Measurements from ENCODE around the gene LDLRAD4.
A peak's percentile ranks its signal among the peaks of the same experiment; 100 is the strongest.

Gene LDLRAD4

GRCh38 chr18:13555192-13555591, 336.6 kb downstream of the LDLRAD4 start:
- H2AFZ ChIP-seq (ENCODE audit: low read depth, low read length): no peak overlapping the region
- no peak for DNase-seq
- H3K27me3 ChIP-seq (ENCODE audit: control insufficient read depth in 1 of 2, insufficient read depth in 1 of 2, low read length in 2 of 2): peaks cover 11 to 32% of the 10 kb centered on the region in 2 experiments
- H3K9ac ChIP-seq (ENCODE audit: low read length): no peak overlapping the region
- no peak overlapping the region for H2BK15ac ChIP-seq (ENCODE audit: low read depth, poor library complexity, severe bottlenecking)
- no peak overlapping the region for H3K14ac ChIP-seq (ENCODE audit: low read length in 2 of 2)
- no peaks in the 10 kb centered on the region for H3K79me1 ChIP-seq (replicated peaks; ENCODE audit: low read length, poor library complexity, severe bottlenecking)
- H3K27ac ChIP-seq (ENCODE audit: low read length, poor library complexity, severe bottlenecking): no peak overlapping the region
- H3K23ac ChIP-seq (ENCODE audit: low read length in 2 of 2): no peak overlapping the region
- H4K91ac ChIP-seq (ENCODE audit: low read length): no peak overlapping the region
- H3K36me3 ChIP-seq (ENCODE audit: control insufficient read depth in 1 of 2, insufficient read depth in 2 of 2, low read depth in 1 of 2, low read length in 2 of 2): no peaks in the 10 kb centered on the region
- WGBS: no CpG with 5 or more reads among the region's 2 CpGs
- no peak overlapping the region for H2BK5ac ChIP-seq (ENCODE audit: low read depth, low read length, poor library complexity, severe bottlenecking)
- H4K8ac ChIP-seq (ENCODE audit: low read length): no peak overlapping the region
- H2AK5ac ChIP-seq (ENCODE audit: low read length, severe bottlenecking): no peak overlapping the region
- no peak overlapping the region for H3K18ac ChIP-seq (ENCODE audit: low read depth in 1 of 2, low read length in 2 of 2)
- no peaks in the 10 kb centered on the region for H3K9me3 ChIP-seq (ENCODE audit: control insufficient read depth, low read length)
- H2BK120ac ChIP-seq (ENCODE audit: low read depth, low read length): no peak overlapping the region
- no peak overlapping the region for H3K4me3 ChIP-seq (ENCODE audit: insufficient read depth in 1 of 2, low read depth in 1 of 2, low read length in 2 of 2)
- H2BK12ac ChIP-seq (ENCODE audit: low read length in 2 of 2): no peak overlapping the region
- no peaks in the 10 kb centered on the region for H3K4me1 ChIP-seq (ENCODE audit: control insufficient read depth, insufficient read depth, low read depth, low read length)
- no peak overlapping the region for H3K4ac ChIP-seq (ENCODE audit: low read depth in 1 of 2, low read length in 2 of 2)
- no peak overlapping the region for H3K4me2 ChIP-seq (ENCODE audit: low read length, poor library complexity, severe bottlenecking)

GRCh38 chr18:13555865-13556264, 337.3 kb downstream of the LDLRAD4 start:
- H2AFZ ChIP-seq (ENCODE audit: low read depth, low read length): no peak overlapping the region
- H3K23ac ChIP-seq (ENCODE audit: low read length in 2 of 2): no peak overlapping the region
- H2BK120ac ChIP-seq (ENCODE audit: low read depth, low read length): no peak overlapping the region
- 67% methylated on average over 2 of the region's 3 CpGs for WGBS
- H2BK12ac ChIP-seq (ENCODE audit: low read length in 2 of 2): no peak overlapping the region
- no peak overlapping the region for H3K4me2 ChIP-seq (ENCODE audit: low read length, poor library complexity, severe bottlenecking)
- H3K4ac ChIP-seq (ENCODE audit: low read depth in 1 of 2, low read length in 2 of 2): no peak overlapping the region
- no peak for DNase-seq
- H3K9me3 ChIP-seq (ENCODE audit: control insufficient read depth, low read length): no peaks in the 10 kb centered on the region
- no peaks in the 10 kb centered on the region for H3K4me1 ChIP-seq (ENCODE audit: control insufficient read depth, insufficient read depth, low read depth, low read length)
- no peak overlapping the region for H2AK5ac ChIP-seq (ENCODE audit: low read length, severe bottlenecking)
- no peak overlapping the region for H3K9ac ChIP-seq (ENCODE audit: low read length)
- no peak overlapping the region for H3K27ac ChIP-seq (ENCODE audit: low read length, poor library complexity, severe bottlenecking)
- no peak overlapping the region for H4K8ac ChIP-seq (ENCODE audit: low read length)
- no peaks in the 10 kb centered on the region for H3K36me3 ChIP-seq (ENCODE audit: control insufficient read depth in 1 of 2, insufficient read depth in 2 of 2, low read depth in 1 of 2, low read length in 2 of 2)
- H3K18ac ChIP-seq (ENCODE audit: low read depth in 1 of 2, low read length in 2 of 2): no peak overlapping the region
- no peaks in the 10 kb centered on the region for H3K79me1 ChIP-seq (replicated peaks; ENCODE audit: low read length, poor library complexity, severe bottlenecking)
- H3K4me3 ChIP-seq (ENCODE audit: insufficient read depth in 1 of 2, low read depth in 1 of 2, low read length in 2 of 2): no peak overlapping the region
- no peak overlapping the region for H3K14ac ChIP-seq (ENCODE audit: low read length in 2 of 2)
- no peak overlapping the region for H2BK15ac ChIP-seq (ENCODE audit: low read depth, poor library complexity, severe bottlenecking)
- H3K27me3 ChIP-seq (ENCODE audit: control insufficient read depth in 1 of 2, insufficient read depth in 1 of 2, low read length in 2 of 2): peaks cover 11 to 31% of the 10 kb centered on the region in 2 experiments
- H2BK5ac ChIP-seq (ENCODE audit: low read depth, low read length, poor library complexity, severe bottlenecking): no peak overlapping the region
- no peak overlapping the region for H4K91ac ChIP-seq (ENCODE audit: low read length)

- Histone ChIP-seq H3K14ac (ENCODE audit: low read length in 2 of 2) (no peak overlapping the region), H2BK5ac (ENCODE audit: low read depth, low read length, poor library complexity, severe bottlenecking) (no peak overlapping the region), H3K4me1 (ENCODE audit: control insufficient read depth, insufficient read depth, low read depth, low read length) (no peaks in the 10 kb centered on the region), H3K27me3 (ENCODE audit: control insufficient read depth in 1 of 2, insufficient read depth in 1 of 2, low read length in 2 of 2) (peaks cover 7 to 26% of the 10 kb centered on the region in 2 experiments), H2AFZ (ENCODE audit: low read depth, low read length) (no peak overlapping the region), H3K27ac (ENCODE audit: low read length, poor library complexity, severe bottlenecking) (no peak overlapping the region), H4K8ac (ENCODE audit: low read length) (no peak overlapping the region), H2BK12ac (ENCODE audit: low read length in 2 of 2) (no peak overlapping the region), H3K4me3 (ENCODE audit: insufficient read depth in 1 of 2, low read depth in 1 of 2, low read length in 2 of 2) (no peak overlapping the region), H2AK5ac (ENCODE audit: low read length, severe bottlenecking) (no peak overlapping the region), H3K4me2 (ENCODE audit: low read length, poor library complexity, severe bottlenecking) (no peak overlapping the region), H3K18ac (ENCODE audit: low read depth in 1 of 2, low read length in 2 of 2) (no peak overlapping the region), H3K9ac (ENCODE audit: low read length) (no peak overlapping the region), H3K9me3 (ENCODE audit: control insufficient read depth, low read length) (no peaks in the 10 kb centered on the region), H3K36me3 (ENCODE audit: control insufficient read depth in 1 of 2, insufficient read depth in 2 of 2, low read depth in 1 of 2, low read length in 2 of 2) (no peaks in the 10 kb centered on the region), H4K91ac (ENCODE audit: low read length) (no peak overlapping the region), H2BK15ac (ENCODE audit: low read depth, poor library complexity, severe bottlenecking) (no peak overlapping the region), H3K23ac (ENCODE audit: low read length in 2 of 2) (no peak overlapping the region), H2BK120ac (ENCODE audit: low read depth, low read length) (no peak overlapping the region), H3K4ac (ENCODE audit: low read depth in 1 of 2, low read length in 2 of 2) (no peak overlapping the region), H3K79me1 (replicated peaks; ENCODE audit: low read length, poor library complexity, severe bottlenecking) (no peaks in the 10 kb centered on the region)
- DNase-seq: no peak
- 70% methylated on average over 2 of the region's 3 CpGs for WGBS
Measured at GRCh38 chr18:13556502-13556901, 337.9 kb downstream of the LDLRAD4 start.

- H3K4me1 ChIP-seq (ENCODE audit: control insufficient read depth, insufficient read depth, low read depth, low read length): no peaks in the 10 kb centered on the region
- H3K9me3 ChIP-seq (ENCODE audit: control insufficient read depth, low read length): no peaks in the 10 kb centered on the region
- H3K9ac ChIP-seq (ENCODE audit: low read length): no peak overlapping the region
- H2AFZ ChIP-seq (ENCODE audit: low read depth, low read length): no peak overlapping the region
- no peak overlapping the region for H2AK5ac ChIP-seq (ENCODE audit: low read length, severe bottlenecking)
- no peak overlapping the region for H3K4ac ChIP-seq (ENCODE audit: low read depth in 1 of 2, low read length in 2 of 2)
- H4K8ac ChIP-seq (ENCODE audit: low read length): no peak overlapping the region
- H2BK5ac ChIP-seq (ENCODE audit: low read depth, low read length, poor library complexity, severe bottlenecking): no peak overlapping the region
- no peak overlapping the region for H3K23ac ChIP-seq (ENCODE audit: low read length in 2 of 2)
- H2BK15ac ChIP-seq (ENCODE audit: low read depth, poor library complexity, severe bottlenecking): no peak overlapping the region
- WGBS: 12% methylated on average over 5 of the region's 5 CpGs
- H3K4me3 ChIP-seq (ENCODE audit: insufficient read depth in 1 of 2, low read depth in 1 of 2, low read length in 2 of 2): no peak overlapping the region
- DNase-seq: peak; percentile 12
- no peak overlapping the region for H3K4me2 ChIP-seq (ENCODE audit: low read length, poor library complexity, severe bottlenecking)
- no peak overlapping the region for H2BK120ac ChIP-seq (ENCODE audit: low read depth, low read length)
- no peaks in the 10 kb centered on the region for H3K79me1 ChIP-seq (replicated peaks; ENCODE audit: low read length, poor library complexity, severe bottlenecking)
- H3K36me3 ChIP-seq (ENCODE audit: control insufficient read depth in 1 of 2, insufficient read depth in 2 of 2, low read depth in 1 of 2, low read length in 2 of 2): no peaks in the 10 kb centered on the region
- no peak overlapping the region for H3K18ac ChIP-seq (ENCODE audit: low read depth in 1 of 2, low read length in 2 of 2)
- H2BK12ac ChIP-seq (ENCODE audit: low read length in 2 of 2): no peak overlapping the region
- H3K27me3 ChIP-seq (ENCODE audit: control insufficient read depth in 1 of 2, insufficient read depth in 1 of 2, low read length in 2 of 2): peaks cover 7 to 15% of the 10 kb centered on the region in 2 experiments
- no peak overlapping the region for H3K27ac ChIP-seq (ENCODE audit: low read length, poor library complexity, severe bottlenecking)
- H3K14ac ChIP-seq (ENCODE audit: low read length in 2 of 2): no peak overlapping the region
- no peak overlapping the region for H4K91ac ChIP-seq (ENCODE audit: low read length)
Measured at GRCh38 chr18:13558124-13558523, 339.6 kb downstream of the LDLRAD4 start.

Data from mesenchymal stem cell (in vitro differentiated cells and primary cell).